AG04449 (cell line): ENCODE measurements around the gene RBP4.

Experiments
- CTCF ChIA-PET: fragments of 350-600 bp; formaldehyde crosslinking; extraction: SDS; loops from one replicate; lab custom pipeline; 2021; ENCODE audit warnings: antibody characterized with exemption; lab: Yijun Ruan, JAX
- POLR2A ChIA-PET: fragments of 400-600, 350-600 bp; formaldehyde crosslinking; extraction: SDS; loops from one replicate; lab custom pipeline; 2020; ENCODE audit warnings: antibody characterized with exemption, inconsistent platforms; lab: Yijun Ruan, JAX
- DNase-seq: peaks from one replicate; pipeline ENCODE4 v3.0.0-alpha.2; 2010; ENCODE audit warnings: low read depth, low spot score
- H3K4me3 ChIP-seq: 2 replicates; pipeline ENCODE4 v1.5.1; 2011; ENCODE audit warnings: low read depth, mild to moderate bottlenecking, control low read depth, low read length
- CTCF ChIP-seq: IDR thresholded peaks from one replicate; pipeline ENCODE4 v1.5.1; 2011; ENCODE audit warnings: mild to moderate bottlenecking, moderate library complexity, low read length, control low read depth, inconsistent platforms; ENCODE audit not compliant: insufficient read depth; ENCODE audit errors: missing control alignments

The RBP4 gene

GRCh38 chr10:93620925-93621324 lies 19.9 kb upstream of the RBP4 start:
- POLR2A ChIA-PET: no interaction called here
- DNase-seq: no peak
- CTCF ChIA-PET: no interaction called here
- TF ChIP-seq CTCF: no peak
- H3K4me3 ChIP-seq: no peak overlapping the region

- no peak for DNase-seq
- CTCF ChIA-PET: interaction anchor here (0.6 to 0.8 kb wide), 2 partner anchors 61 to 1030 kb away, joined by 3 read pairs; no protein-coding TSS in a partner anchor
- H3K4me3 ChIP-seq: no peak overlapping the region
- POLR2A ChIA-PET: no interaction called here
- TF ChIP-seq CTCF: no peak
Measured at GRCh38 chr10:93615576-93616235, 14.7 kb upstream of the RBP4 start.

GRCh38 chr10:93614101-93614825 lies 13.2 kb upstream of the RBP4 start:
- CTCF ChIA-PET: no interaction called here
- POLR2A ChIA-PET: no interaction called here

GRCh38 chr10:93613126-93613525 lies 12.1 kb upstream of the RBP4 start:
- no peak overlapping the region for H3K4me3 ChIP-seq
- no peak for DNase-seq
- ChIA-PET CTCF (no interaction called here), POLR2A (no interaction called here)
- no peak for TF ChIP-seq CTCF

More at GRCh38 chr10:93614101-93614825, 13.2 kb upstream of the RBP4 start:
- no peak for TF ChIP-seq CTCF
- no peak overlapping the region for H3K4me3 ChIP-seq
- no peak for DNase-seq

GRCh38 chr10:93612311-93612710 lies 11.3 kb upstream of the RBP4 start, which contains the start of gene PDE6C:
PDE6C (plus strand) TSS chr10:93612537; CDS start chr10:93612726, 189 bp downstream.
- DNase-seq: no peak
- POLR2A ChIA-PET: no interaction called here
- TF ChIP-seq CTCF: no peak
- no peak within 1 kb of the TSS for H3K4me3 ChIP-seq
- CTCF ChIA-PET: no interaction called here

GRCh38 chr10:93608421-93608820 lies 7.4 kb upstream of the RBP4 start:
- H3K4me3 ChIP-seq: no peak overlapping the region
- CTCF ChIA-PET: no interaction called here
- DNase-seq: no peak
- TF ChIP-seq CTCF: no peak
- POLR2A ChIA-PET: no interaction called here
